Thoracic aorta (tissue), 2 donors: ENCODE data around the gene PLXNA2. TPM values are rescaled to one million over a fixed set of nuclear protein-coding genes. Genes with fewer than 3 reads are reported as not detected.

ENCODE experiments used
- ATAC-seq: fragments of 150-250 bp; one replicate; pipeline ENCODE4 v1.8.0; 2017; ENCODE audit warnings: low read depth; ENCODE audit not compliant: insufficient number of reproducible peaks, low FRiP score
- DNase-seq: peaks from one replicate; pipeline ENCODE4 v3.0.0-alpha.2; 2020; ENCODE audit warnings: low spot score
- H3K27ac ChIP-seq, 2 donors: fragments of 200-600 bp; sonication (generic); 1 replicate in 1 of 2; 2 replicates in 1 of 2; pipeline ENCODE4 v1.5.1; 2016; ENCODE audit warnings: mild to moderate bottlenecking in 2 of 2, moderate library complexity in 2 of 2
- H3K27me3 ChIP-seq: fragments of 200-600 bp; sonication (generic); replicated peaks from 2 replicates; pipeline ENCODE4 v1.6.0; 2016; ENCODE audit warnings: mild to moderate bottlenecking; ENCODE audit not compliant: insufficient read depth
- H3K36me3 ChIP-seq: fragments of 200-600 bp; sonication (generic); one replicate; pipeline ENCODE4 v1.5.1; 2016
- H3K4me1 ChIP-seq, 2 donors: fragments of 200-600 bp; sonication (generic); 1 replicate in 1 of 2; 2 replicates in 1 of 2; pipeline versions ENCODE4 v1.5.1 to v1.6.0; 2016; ENCODE audit warnings: low read depth in 2 of 2, mild to moderate bottlenecking in 1 of 2; ENCODE audit not compliant: control insufficient read depth in 1 of 2
- H3K4me3 ChIP-seq: fragments of 200-600 bp; sonication (generic); 2 replicates; pipeline ENCODE4 v1.5.1; 2016; ENCODE audit warnings: mild to moderate bottlenecking
- H3K9me3 ChIP-seq: fragments of 200-600 bp; sonication (generic); 2 replicates; pipeline ENCODE4 v1.5.1; 2016
- total RNA-seq, 2 donors: library from RNA; depleted of rRNA; stranded (reverse); fragments of >200 nt; gene quantifications; one replicate each; pipeline versions ENCODE4 v1.1.0 to v1.2.3, GENCODE V29; 2016
- TF ChIP-seq, protein P1 (sequence below): fragments of 200-600 bp; sonication (generic); IDR thresholded peaks from one replicate; pipeline ENCODE4 v1.5.1; 2019; ENCODE audit warnings: antibody characterized with exemption

The PLXNA2 gene
- total RNA-seq, 2 donors from 2014 or later: 30.2 to 62.2 TPM

- H3K36me3 ChIP-seq: peaks cover 57% of the 10 kb centered on the region
- TF ChIP-seq, protein P1, sequence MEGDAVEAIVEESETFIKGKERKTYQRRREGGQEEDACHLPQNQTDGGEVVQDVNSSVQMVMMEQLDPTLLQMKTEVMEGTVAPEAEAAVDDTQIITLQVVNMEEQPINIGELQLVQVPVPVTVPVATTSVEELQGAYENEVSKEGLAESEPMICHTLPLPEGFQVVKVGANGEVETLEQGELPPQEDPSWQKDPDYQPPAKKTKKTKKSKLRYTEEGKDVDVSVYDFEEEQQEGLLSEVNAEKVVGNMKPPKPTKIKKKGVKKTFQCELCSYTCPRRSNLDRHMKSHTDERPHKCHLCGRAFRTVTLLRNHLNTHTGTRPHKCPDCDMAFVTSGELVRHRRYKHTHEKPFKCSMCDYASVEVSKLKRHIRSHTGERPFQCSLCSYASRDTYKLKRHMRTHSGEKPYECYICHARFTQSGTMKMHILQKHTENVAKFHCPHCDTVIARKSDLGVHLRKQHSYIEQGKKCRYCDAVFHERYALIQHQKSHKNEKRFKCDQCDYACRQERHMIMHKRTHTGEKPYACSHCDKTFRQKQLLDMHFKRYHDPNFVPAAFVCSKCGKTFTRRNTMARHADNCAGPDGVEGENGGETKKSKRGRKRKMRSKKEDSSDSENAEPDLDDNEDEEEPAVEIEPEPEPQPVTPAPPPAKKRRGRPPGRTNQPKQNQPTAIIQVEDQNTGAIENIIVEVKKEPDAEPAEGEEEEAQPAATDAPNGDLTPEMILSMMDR: no peak
- H3K4me1 ChIP-seq: peaks cover 23 to 48% of the 10 kb centered on the region in 2 donors
- H3K27ac ChIP-seq: no peak overlapping the region
- ATAC-seq: no peak
- H3K4me3 ChIP-seq: no peak overlapping the region
- H3K9me3 ChIP-seq: no peaks in the 10 kb centered on the region
- DNase-seq: no peak
- no peaks in the 10 kb centered on the region for H3K27me3 ChIP-seq
Measured at GRCh38 chr1:208043691-208044181, 200.4 kb downstream of the PLXNA2 start.

DNA sequence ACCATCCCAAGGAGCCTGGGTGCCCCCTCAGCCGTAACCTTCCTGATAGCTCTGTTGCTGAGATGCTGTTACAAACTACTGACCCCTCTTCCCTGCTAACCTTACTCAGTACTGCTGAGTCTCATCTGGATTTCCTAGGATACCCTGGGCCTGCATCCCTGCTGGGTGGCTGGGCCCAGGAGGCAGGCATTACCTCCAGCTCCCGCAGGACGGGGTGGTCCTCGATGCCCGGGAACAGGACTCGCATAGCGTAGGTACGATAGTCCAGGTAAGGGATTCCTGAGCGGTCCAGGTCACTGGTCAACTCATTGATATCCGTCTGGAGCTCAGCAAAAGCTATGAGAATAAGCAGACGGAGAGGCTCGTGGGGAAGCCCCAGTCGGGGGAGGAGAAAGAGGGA, 201.3 kb downstream of the PLXNA2 start:
- TF ChIP-seq, protein P1: no peak
- Histone ChIP-seq H3K27me3 (no peaks in the 10 kb centered on the region), H3K36me3 (peaks cover 65% of the 10 kb centered on the region), H3K4me3 (no peak overlapping the region), H3K4me1 (peaks cover 16 to 40% of the 10 kb centered on the region in 2 donors), H3K27ac (no peak overlapping the region), H3K9me3 (no peaks in the 10 kb centered on the region)
- DNase-seq: no peak
- no peak for ATAC-seq

DNA sequence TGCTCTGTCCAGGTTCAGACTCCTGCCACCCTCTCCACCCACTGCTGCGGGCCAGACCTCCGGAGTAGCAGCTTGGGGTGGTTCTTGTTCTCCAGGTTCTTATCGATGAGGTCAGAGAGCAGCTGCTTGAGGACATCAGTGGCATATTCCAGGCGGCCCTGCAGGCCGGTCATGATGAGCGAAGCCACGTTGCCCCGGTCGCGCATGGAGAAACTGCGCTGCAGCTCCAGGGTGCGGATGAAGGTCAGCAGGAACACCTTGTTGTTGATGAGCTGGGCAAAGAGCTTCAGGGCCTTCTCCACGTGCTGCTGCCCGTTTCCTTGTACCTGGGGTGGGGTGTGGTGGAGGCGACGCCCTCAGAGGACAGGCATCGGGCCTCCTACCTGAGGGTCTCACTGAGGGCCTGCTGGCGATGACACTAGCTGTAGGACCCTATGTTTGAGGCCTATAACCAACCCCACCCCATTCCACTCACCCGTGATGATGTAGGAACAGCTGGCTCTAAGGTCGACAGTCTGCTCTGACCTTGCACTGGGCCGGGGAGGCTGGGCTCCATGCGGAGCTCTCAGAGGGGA, 202.1 kb downstream of the PLXNA2 start:
- no peak overlapping the region for H3K4me3 ChIP-seq
- H3K27ac ChIP-seq: no peak overlapping the region
- H3K27me3 ChIP-seq: no peaks in the 10 kb centered on the region
- H3K36me3 ChIP-seq: peaks cover 72% of the 10 kb centered on the region
- H3K9me3 ChIP-seq: no peaks in the 10 kb centered on the region
- TF ChIP-seq, protein P1: no peak
- H3K4me1 ChIP-seq: peaks cover 9 to 32% of the 10 kb centered on the region in 2 donors
- DNase-seq (no peak), ATAC-seq (no peak)

DNA sequence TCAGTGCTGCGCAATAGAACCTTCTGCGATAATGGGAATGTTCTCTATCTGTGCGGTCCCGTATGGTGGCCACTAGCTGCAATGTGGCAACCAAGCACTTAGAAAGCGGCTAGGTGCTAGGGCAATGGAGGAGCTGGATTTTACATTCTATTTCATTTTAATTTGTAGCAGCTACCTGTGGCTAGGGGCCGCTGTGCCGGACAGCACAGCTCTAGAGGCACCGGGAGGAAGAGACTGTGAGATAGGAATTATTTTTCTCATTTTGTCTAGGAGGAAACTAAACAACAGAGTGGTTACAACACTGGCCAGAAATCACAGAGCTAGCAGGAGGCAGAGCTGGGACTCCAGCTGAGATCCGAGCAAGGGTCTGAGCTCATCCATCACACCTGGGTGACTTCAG, 202.7 kb downstream of the PLXNA2 start:
- no peak overlapping the region for H3K4me3 ChIP-seq
- no peak overlapping the region for H3K27ac ChIP-seq
- DNase-seq: no peak

DNA sequence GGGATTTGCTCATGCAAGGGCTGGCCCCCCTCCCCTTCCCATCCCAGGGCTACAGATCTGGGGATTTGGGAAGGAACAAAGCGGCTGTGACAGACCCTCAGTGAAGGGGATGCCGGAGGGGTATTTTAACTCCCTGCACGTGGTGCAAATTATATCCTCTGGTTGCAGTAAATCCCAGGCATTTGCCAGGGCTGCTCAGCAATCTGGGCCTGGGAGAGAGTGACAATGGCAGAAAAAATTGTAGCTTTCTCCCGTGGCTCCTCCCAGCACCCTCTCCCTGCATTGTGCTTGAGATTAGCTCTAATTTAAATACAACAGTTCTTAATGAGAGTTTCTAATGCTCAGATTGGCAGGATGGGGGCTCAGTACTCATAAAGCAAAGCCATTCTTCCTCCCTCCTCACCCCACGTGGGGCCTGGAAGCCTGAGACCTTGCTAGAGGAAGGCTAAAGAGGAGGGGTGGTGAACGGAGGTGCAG, 203.3 kb downstream of the PLXNA2 start:
- peaks cover 74% of the 10 kb centered on the region for H3K36me3 ChIP-seq
- H3K4me3 ChIP-seq: no peak overlapping the region
- no peak for DNase-seq
- H3K27me3 ChIP-seq: no peaks in the 10 kb centered on the region
- no peak for ATAC-seq
- no peak overlapping the region for H3K27ac ChIP-seq
- TF ChIP-seq, protein P1: no peak
- H3K9me3 ChIP-seq: no peaks in the 10 kb centered on the region
- H3K4me1 ChIP-seq: peaks cover 0 to 20% of the 10 kb centered on the region in 2 donors

More for the DNA sequence above, 202.7 kb downstream of the PLXNA2 start:
- ATAC-seq: no peak
- Histone ChIP-seq H3K27me3 (no peaks in the 10 kb centered on the region), H3K36me3 (peaks cover 74% of the 10 kb centered on the region), H3K9me3 (no peaks in the 10 kb centered on the region), H3K4me1 (peaks cover 3 to 26% of the 10 kb centered on the region in 2 donors)
- TF ChIP-seq, protein P1: no peak
